Limb (tissue), 2 donors: ENCODE data around the gene STX5.
"Not testable (repeated sequence)": the region's sequence is repeated elsewhere in the genome, so short reads cannot be mapped to it uniquely, and the experiment has no call there.

Source experiments
- DNase-seq, 2 donors: peaks; one replicate each; pipeline ENCODE4 v3.0.0-alpha.2; 2016; ENCODE audit errors: extremely low spot score in 2 of 2

The STX5 gene, protein sequence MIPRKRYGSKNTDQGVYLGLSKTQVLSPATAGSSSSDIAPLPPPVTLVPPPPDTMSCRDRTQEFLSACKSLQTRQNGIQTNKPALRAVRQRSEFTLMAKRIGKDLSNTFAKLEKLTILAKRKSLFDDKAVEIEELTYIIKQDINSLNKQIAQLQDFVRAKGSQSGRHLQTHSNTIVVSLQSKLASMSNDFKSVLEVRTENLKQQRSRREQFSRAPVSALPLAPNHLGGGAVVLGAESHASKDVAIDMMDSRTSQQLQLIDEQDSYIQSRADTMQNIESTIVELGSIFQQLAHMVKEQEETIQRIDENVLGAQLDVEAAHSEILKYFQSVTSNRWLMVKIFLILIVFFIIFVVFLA

DNA sequence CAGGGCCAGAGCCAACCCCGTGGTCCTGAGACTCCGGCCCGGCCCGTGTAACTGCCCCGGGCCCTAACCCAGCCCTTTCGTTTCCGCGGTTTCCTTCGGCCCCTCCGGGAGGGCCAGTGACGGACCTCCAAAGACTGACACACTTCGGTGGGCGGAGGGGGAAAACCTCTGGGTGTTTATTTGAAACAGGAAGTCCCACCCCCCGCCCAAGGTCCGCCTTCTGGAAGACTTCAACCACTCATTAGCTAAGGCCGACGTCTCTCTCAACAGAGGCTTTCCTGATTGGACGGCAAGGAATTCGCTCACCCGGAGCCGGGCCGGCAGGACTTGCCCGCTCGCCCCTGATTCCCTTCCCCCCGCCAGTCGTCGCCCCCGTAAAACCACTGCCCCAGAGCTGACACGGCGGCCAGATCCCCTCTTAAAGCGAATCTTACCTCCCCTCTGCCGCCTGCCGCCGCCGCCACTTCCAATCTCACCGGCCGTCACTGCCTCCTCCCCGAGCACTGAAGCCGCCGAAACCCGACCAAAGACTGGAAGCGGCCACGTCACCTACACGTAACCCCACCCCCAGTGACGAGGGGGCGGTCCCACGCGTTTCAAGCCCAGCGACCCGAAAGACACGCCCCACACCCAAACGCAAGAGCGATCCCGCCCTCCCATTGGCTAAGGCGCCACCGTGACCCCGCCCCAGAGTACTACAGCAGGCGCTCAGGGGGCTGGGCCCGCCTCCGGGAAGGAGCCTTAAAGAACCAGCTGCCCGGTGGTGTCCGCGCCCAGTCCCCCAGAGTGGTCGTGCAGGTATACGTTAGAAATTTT is at the start of gene STX5:
TSS of gene STX5 (minus strand) at position 532 of the 816 bp plus-strand sequence. CDS start 808 bp downstream, outside the sequence.
- DNase-seq: peak; percentile 99 to 100

DNA sequence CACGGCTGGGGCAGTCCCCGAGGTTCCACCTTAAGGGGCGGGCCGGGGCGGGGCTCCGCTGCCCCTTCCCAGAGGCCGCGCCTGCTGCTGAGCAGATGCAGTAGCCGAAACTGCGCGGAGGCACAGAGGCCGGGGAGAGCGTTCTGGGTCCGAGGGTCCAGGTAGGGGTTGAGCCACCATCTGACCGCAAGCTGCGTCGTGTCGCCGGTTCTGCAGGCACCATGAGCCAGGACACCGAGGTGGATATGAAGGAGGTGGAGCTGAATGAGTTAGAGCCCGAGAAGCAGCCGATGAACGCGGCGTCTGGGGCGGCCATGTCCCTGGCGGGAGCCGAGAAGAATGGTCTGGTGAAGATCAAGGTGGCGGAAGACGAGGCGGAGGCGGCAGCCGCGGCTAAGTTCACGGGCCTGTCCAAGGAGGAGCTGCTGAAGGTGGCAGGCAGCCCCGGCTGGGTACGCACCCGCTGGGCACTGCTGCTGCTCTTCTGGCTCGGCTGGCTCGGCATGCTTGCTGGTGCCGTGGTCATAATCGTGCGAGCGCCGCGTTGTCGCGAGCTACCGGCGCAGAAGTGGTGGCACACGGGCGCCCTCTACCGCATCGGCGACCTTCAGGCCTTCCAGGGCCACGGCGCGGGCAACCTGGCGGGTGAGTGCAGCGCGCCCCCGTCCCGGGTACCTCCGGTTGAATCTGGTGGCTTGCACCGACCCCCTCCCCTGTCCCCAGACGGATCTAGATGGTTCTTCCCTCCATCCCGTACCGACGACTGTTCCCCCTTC is 49.1 kb upstream of the STX5 start, which contains the start of gene SLC3A2:
TSS of gene SLC3A2 (plus strand) at position 94 of the 776 bp plus-strand sequence. CDS start at position 222, 128 bp downstream.
- DNase-seq: peak; percentile 81 to 94

DNA sequence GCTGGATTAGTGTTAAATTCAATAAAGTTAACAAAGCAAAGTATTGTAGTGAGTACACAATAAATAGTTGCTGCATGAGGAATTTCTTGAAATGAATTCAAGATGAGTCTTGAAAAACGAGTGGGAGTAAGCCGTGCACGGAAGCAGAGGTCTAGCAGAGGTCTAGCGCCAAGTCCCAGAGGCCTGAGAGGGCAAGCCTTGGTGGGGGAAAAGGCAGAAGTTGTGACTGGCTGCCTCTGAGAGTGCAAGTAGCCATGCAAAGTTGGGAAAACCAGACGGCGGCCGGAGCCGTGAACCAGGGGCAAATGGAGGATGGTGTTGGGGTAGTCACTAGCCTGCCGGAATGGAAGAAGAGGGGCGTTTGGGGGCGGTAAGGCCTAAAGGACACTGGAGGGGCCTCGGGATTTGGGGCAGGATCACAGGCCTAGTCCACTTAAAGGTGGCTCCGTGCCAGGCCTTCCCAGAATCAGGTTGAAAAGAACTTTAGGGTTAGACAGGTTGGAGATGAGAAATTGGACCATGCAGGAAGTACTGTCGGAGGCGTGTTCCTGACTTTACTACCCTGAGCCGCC is 48.5 kb upstream of the STX5 start:
- peak in 1 of 2 donors; percentile 86 for DNase-seq

DNA sequence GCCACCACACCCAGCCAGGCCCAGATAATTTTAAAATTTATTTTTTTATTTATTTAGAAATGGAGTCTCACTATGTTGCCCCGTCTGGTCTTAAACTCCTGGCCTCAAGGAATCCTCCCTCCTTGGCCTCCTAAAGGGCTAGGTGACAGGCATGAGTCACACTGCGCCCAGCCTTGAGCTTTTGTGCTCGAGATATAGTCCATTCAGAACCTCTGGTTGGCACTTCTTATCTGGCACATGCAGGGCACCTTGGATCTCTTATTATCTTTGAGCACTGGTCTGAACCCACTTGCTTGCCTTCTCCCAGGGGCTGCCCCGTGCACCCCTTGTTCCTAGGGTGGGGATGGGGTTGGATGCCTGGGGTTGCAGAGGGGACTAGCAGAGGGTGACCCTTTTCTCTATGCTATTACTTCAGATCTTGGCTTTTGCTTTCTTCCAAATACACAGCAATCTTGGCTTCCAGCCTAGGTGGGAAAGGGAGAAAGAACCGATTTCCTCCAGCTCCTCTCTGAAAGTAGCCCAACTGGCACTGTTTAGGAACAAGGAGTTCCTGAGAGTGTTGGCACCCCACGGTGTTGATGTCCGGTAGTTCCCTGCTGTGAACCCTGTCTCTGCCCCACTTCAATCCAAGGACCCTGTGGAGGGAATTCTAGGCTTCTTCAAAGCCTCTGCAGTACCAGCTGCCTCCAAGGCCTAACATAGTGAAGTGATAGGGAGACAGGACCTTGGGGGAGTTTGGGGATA is 47.6 kb upstream of the STX5 start:
- DNase-seq: no peak

DNA sequence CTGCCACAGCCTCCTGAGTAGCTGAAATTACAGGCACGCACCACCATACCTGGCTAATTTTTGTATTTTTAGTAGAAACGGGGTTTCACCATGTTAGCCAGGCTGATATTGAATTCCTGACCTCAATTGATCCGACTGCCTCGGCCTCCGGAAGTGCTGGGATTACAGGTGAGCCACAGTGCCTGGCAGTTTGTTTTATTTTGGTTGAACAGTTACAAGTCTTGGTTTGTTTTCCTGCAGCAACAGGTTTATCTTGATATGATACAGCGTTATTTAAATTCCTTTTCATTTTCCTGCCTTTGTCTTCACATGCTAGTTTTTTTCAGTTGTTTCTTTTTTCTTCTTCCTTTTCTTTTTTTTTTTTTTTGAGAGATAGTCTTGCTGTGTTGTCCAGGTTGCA is 44.9 kb upstream of the STX5 start:
- DNase-seq: no peak

DNA sequence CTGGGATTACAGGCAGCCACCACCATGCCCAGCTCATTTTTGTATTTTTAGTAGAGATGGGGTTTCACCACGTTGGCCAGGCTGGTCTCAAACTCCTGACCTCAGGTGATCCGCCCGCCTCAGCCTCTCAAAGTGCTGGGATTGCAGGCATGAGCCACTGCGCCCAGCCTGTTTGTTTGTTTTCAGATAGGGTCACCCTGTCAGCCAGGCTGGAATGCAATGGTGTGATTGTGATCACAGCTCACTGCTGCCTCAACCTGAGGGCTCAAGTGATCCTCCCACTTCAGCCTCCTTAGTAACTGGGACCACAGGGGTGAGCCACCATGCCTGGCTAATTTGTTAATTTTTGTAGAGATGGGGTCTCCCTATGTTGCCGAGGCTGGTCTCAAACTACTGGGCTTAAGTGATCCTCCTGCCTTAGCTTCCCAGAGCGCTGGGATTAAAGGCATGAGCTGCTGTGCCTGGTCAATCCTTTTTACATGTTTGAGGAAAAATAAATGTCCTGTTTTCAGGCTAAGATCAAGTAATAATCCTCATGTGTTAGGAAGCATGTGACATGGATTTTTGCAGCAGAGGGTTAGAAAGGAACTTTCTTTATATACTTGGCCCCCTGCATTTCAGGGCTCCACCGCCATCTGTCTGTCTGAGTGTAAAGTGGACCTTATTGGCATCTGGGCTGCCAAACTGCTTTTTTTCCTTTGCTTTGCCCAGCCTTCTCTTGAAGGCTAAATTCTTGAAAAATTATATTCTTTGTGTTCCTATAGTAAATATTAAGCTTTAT is 44.0 kb upstream of the STX5 start:
- no peak for DNase-seq

DNA sequence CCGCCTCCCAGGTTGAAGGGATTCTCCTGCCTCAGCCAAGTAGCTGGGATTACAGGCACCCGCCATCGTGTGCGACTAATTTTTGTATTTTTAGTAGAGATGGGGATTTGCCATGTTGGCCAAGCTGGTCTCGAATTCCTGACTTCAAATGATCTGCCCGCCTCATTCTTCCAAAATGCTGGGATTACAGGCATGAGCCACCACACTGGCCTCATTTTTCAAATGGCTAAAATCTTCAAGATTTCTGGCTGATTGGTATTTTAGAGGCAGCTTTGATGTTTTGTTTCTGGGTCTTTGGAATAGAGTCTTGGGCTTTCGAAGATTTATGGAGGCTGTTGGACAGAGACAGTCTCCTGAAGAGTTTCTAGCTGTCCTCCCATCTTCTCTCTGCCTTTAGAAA is 43.0 kb upstream of the STX5 start:
- no peak for DNase-seq

DNA sequence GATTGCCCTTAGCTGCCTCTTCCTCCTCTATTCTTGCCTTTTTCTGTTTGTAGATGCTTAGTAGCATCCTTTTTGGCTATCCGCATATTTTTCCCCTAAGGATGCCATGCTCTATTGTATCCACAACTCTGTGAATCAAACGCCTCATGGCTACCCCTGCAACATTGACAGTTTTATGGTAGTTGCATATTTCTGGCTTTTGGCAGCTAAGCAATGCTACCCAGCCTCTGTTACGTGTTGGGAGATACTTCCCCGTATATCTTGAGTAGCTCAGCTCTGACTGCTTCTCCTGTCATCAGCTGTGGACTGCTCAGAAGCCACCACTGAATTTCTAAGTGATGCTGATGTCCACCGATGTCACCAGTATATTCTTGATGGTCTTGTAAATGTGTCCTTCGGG is 33.8 kb upstream of the STX5 start:
- DNase-seq: no peak

DNA sequence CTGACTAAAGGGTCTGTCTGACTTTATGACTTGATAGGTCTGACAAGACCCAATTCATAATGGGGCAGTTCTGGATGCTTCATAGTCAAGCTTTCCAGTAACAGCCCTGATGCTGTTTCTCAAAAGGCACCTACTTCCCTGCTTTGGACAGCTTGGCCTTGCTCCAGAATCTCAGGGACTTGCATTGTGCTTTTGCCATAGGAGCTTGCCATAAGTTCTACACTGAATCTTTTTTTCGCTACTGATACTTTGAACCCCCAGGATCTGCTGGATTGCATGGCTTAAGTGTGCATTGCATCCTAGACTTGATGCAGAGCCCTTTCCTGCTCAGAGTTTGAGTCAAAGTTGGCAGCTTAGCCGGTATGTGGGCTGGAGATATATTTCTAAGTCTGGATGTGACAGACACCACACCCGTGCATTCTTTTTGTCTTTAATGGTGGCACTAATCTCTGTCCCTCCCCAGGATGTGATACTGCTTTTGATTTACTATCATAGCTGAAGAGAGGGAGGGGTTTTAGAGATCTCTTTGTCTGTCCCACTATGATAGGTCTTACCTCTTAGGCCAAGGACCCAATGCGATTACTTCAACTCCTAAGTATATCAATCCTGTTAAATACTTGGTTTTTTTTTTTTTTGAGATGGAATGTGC is 32.0 kb upstream of the STX5 start:
- no peak for DNase-seq

DNA sequence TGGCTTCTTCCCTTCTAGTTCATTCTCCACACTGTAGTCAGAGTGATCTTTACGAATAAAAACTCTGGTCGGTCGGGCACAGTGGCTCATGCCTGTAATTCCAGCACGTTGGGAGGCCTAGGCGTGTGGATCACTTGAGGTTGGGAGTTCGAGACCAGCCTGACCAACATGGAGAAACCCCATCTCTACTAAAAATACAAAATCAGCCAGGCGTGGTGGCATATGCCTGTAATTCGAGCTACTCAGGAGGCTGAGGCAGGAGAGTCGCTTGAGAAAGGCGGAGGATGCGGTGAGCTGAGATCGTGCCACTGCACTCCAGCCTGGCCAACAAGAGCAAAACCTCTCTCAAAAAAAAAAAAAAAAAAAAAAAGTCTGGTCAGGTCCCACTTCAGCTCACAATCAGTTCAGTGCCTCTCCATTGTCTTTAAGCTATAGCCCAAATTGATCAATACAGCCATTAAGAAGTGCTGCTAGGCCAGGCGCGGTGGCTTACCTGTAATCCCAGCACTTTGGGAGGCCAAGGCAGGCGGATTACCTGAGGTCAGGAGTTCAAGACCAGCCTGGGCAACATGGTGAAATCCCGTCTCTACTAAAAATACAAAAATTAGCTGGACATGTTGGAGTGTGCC is 29.8 kb upstream of the STX5 start:
- not testable (repeated sequence) for DNase-seq

DNA sequence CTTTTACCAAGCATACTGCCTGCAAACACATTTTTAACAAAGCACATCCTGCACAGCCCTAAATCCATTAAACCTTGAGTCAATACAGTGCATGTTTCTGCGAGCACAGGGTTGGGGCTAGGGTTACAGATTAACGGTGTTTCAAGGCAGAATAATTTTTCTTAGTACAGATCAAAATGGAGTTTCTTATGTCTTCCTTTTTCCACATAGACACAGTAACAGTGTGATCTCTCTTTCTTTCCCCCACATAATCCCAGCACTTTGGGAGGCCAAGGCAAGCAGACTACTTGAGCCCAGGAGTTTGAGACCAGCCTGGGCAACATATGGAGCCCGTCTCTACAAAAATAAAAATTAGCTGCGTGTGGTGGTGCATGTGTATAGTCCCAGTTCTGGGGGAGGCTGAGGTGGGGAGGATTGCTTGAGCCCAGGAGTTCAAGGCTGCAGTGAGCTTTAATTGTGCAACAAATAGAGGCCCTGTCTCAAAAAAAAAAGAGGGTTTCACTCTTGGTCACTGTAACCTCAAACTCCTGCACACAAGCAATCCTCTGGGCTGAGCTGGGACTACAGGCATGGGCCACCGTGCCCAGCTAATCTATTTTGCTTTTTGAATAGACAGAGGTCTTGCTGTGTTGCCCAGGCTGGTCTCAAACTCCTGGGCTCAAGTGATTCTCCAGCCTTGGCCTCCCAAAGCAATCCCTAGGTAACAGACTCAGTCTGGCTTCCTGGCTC is 29.1 kb upstream of the STX5 start:
- DNase-seq: no peak

DNA sequence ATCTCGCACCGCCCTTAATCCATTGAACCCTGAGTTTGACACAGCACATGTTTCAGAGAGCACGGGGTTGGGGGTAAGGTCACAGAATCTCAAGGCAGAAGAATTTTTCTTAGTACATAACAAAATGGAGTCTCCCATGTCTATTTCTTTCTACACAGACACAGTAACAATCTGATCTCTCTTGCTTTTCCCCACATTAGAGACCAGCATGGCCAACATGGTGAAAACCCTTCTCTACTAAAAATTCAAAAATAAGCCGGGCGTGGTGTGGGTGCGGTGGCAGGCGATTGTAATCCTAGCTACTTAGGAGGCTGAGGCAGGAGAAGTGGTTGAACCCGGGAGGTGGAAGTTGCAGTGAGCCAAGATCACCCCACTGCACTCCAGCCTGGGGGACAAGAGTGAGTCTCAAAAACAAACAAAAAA is 27.4 kb upstream of the STX5 start:
- DNase-seq: not testable (repeated sequence)

DNA sequence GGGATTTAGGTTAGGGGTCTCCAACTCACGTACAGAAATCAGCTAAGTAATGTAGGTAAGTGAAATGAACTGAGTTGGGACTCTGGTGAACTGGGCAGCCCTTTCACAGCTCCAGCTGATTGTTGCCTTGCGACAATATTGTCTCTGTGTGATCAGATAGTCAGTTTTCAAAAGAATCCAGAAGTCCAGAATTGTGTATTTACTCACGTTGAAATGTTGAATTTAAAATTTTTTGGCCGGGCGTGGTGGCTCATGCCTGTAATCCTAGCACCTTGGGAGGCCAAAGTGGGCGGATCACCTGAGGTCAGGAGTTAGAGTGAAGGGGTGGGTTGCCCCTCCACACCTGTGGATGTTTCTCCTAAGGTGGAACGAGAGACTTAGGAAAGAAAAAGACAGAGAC is 26.4 kb upstream of the STX5 start:
- DNase-seq: no peak

DNA sequence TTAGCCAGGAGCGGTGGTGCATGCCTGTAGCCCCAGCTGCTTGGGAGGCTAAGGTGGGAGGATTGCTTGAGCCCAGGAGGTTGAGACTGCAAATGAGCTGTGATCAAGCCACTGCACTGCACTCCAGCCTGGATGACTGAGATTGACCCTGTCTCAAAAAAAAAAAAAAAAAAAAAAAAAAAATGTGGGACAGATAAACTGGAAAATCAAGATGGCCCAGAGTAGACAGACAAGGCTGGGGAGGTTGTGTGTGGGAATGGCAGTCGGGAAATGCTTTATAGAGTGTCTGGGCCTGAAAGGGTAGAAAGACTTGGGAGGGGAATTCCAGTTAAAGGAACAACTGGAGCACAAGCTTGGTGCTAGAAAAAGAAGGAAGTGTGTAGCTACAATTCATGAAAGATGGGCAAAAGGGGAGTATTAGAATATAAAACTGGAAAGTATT is 25.7 kb upstream of the STX5 start:
- DNase-seq: no peak

DNA sequence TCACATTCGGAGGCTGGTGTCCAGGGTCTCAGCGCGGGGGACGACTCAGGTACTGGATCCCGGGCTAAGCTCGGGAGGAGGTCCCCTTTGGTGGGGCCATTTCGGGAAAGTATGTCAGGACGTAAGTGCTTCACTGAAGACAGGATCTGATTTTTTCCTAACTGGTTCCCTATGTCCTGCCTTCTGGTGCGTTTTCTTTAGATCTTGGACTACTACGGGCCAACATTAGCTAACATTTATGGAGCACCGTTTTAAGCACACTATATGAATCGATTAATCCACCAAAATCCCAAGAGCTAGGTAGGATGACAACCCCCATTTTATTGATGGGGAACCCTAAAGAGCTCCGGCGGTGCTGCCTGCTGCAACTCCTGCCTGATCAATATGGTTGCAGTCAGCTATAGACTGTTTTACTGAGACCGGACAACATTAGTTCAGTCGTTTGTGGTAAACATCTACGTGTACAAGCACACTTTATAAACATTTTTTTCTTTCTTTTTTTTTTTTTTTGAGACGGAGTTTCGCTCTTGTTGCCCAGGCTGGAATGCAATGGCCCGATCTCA is 24.6 kb upstream of the STX5 start:
- DNase-seq: peak in 1 of 2 donors; percentile 13

DNA sequence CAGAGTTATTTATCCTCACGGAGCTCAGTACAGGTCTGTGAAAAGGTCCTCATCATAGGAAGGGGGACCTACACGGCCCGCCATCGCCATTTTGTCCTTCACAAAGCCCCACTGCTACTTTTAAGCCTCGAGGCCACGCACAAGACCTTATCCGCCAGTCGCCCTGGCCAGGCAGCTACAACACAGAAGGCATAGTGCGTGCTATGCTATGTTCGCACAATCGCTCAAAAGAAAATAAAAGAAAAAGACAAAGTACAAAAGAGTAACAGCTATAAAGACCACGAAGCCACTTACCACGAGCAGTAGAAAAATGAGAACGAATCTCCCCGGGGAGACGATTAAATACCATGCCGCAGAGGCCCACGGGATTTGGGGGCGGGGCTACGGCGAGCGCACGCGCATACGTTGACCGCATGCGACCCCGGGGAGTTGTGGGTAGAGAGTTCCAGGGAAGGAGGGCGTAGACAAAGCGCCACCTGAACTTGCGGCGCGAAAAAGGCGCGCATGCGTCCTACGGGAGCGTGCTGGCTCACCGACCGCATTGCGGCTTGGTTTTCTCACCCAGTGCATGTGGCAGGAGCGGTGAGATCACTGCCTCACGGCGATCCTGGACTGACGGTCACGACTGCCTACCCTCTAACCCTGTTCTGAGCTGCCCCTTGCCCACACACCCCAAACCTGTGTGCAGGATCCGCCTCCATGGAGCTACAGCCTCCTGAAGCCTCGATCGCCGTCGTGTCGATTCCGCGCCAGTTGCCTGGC is 23.9 kb upstream of the STX5 start:
- peak; percentile 97 to 99 for DNase-seq
